ENCODE results near the gene DHRSX. TPM values are rescaled to one million over a fixed set of nuclear protein-coding genes. Genes with fewer than 3 reads are reported as not detected.
"Not testable (repeated sequence)": the region's sequence is repeated elsewhere in the genome, so short reads cannot be mapped to it uniquely, and the experiment has no call there.

Gene DHRSX
- total RNA-seq, 8 experiments from 2014 or later: 8.4 to 19.7 (median 13.6) TPM

DNA sequence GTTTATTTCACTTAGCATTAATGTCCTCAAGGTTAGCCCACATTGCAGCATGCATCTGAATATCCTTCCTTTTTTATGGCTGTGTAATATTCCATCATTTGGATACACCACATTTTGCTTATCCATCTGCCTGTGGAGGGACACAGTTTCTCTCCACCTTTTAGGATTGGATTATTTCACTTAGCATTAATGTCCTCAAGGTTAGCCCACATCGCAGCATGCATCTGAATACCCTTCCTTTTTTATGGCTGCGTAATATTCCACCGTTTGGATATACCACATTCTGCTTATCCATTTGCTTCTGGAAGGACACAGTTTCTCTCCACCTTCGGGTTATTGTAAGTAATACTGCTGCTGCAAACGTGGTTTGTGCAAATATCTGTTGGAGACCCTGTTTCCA lies 110.0 kb downstream of the DHRSX start:
- Histone ChIP-seq H3K27ac (no peak overlapping the region), H3K4me3 (no peak overlapping the region), H3K4me1 (replicated peaks in 1 of 2) (no peaks in the 10 kb centered on the region)
- WGBS, 10 experiments: 87 to 100% (median 99%) methylated on average over 1 to 5 of the region's 5 CpGs; no CpG with 5 or more reads in 2 of the 10 experiments
- no peak for ATAC-seq (replicated peaks in 6 of 8)
- in situ Hi-C loops (cut with MboI; ENCODE audit: low pct_unique_long_range_greater_than_20kb in 2 of 9, low sequenced_read_pairs in 9 of 9, unreplicated experiment in 9 of 9): no loop called here

DNA sequence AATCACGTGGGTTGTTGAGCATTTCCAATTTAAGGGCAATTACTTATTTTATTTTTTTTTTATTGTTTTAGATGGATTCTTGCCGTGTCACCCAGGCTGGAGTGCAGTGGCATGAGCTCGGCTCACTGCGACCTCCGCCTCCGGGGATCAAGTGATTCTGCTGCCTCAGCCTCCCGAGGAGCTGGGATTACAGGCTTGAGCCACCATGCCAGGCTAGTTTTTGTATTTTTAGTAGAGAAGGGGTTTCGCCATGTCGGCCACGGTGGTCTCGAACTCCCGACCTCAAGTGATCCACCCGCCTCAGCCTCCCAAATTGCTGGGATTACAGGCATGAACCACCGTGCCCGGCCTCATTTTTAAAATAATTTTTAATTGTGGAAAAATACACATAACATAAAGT lies 111.0 kb downstream of the DHRSX start:
- in situ Hi-C loops (cut with MboI; ENCODE audit: low pct_unique_long_range_greater_than_20kb in 2 of 9, low sequenced_read_pairs in 9 of 9, unreplicated experiment in 9 of 9); H3K4me1 ChIP-seq (replicated peaks in 1 of 2); H3K4me3 ChIP-seq; ATAC-seq (replicated peaks in 6 of 8); H3K27ac ChIP-seq: not testable (repeated sequence)
- WGBS, 10 experiments: 71 to 100% (median 97%) methylated on average over 1 to 9 of the region's 15 CpGs; no CpG with 5 or more reads in 1 of the 10 experiments

DNA sequence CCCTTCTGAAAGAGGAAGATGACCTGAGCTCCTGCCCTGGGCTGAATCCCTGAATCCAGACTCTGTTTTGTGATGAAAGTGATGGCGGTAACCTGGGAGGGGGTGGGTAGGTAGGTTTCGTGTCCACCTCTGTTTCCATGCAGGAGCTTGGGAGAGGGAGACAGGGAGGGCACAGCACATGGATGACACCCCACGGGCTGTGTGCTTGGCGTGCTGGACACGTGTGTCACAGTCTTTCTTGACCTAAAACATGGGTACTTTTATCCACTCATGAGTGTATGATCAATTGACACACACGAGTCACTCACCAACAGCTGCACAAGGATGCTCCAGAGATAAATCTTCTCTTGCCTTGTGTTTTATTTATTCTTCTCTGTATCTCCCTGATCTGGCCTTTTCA lies 111.5 kb downstream of the DHRSX start:
- WGBS, 10 experiments: 67 to 100% (median 94%) methylated on average over 1 to 4 of the region's 6 CpGs; no CpG with 5 or more reads in 3 of the 10 experiments
- H3K4me3 ChIP-seq: no peak overlapping the region
- ATAC-seq (replicated peaks in 6 of 8): no peak
- H3K27ac ChIP-seq: no peak overlapping the region
- H3K4me1 ChIP-seq (replicated peaks in 1 of 2): no peaks in the 10 kb centered on the region
- in situ Hi-C loops (cut with MboI; ENCODE audit: low pct_unique_long_range_greater_than_20kb in 2 of 9, low sequenced_read_pairs in 9 of 9, unreplicated experiment in 9 of 9): no loop called here

DNA sequence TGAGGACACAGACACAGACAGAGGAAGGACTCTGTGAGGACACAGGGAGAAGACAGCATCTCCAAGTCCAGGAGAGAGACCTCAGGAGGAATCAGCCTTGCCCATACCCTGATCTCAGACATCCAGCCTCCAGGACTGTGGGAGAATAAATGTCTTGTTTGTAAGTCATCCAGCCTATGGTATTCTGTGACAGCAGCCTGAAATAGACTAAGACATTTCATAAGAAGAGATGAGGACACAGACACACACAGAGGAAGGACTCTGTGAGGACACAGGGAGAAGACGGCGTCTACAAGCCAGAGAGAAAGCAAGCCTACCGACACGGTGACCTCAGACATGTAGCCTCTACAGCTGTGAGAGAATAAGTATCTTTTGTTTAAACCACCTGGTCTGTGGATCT lies 112.1 kb downstream of the DHRSX start:
- no peak overlapping the region for H3K4me3 ChIP-seq
- no peaks in the 10 kb centered on the region for H3K4me1 ChIP-seq (replicated peaks in 1 of 2)
- no peak for ATAC-seq (replicated peaks in 6 of 8)
- H3K27ac ChIP-seq: no peak overlapping the region
- in situ Hi-C loops (cut with MboI; ENCODE audit: low pct_unique_long_range_greater_than_20kb in 2 of 9, low sequenced_read_pairs in 9 of 9, unreplicated experiment in 9 of 9): no loop called here
- WGBS, 10 experiments: 60 to 79% (median 68%) methylated on average over 2 to 4 of the region's 4 CpGs; no CpG with 5 or more reads in 6 of the 10 experiments

DNA sequence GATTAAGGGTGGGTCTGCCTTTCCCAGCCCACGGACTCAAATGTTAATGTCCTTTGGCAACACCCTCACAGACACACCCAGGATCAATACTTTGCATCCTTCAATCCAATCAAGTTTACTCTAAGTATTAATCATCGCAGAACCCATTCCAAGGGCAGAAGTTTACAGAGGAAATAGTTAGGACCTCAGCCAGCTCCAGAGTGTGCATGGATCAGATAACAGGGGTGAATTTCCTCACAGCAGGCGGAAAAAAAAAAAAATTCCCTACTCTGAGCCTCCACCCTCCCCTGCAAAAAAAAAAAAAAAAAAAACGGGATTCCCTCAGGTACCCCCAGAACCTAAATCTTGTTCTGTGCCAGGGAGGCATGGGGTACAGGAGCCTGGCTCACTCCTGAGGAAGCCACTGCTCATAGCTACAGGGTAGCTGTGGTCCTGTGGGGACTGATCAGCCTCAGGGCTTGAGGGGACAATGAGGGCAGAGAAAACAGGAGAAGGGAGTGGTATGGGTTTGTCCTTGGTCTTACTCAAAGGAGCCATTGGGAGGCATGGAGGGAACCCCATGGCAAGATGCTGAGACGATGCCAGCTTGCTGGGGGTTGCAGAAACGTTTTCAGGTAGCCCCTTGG lies 113.0 kb downstream of the DHRSX start:
- in situ Hi-C loops (cut with MboI; ENCODE audit: low pct_unique_long_range_greater_than_20kb in 2 of 9, low sequenced_read_pairs in 9 of 9, unreplicated experiment in 9 of 9): no loop called here
- Histone ChIP-seq H3K4me3 (no peak overlapping the region), H3K4me1 (replicated peaks in 1 of 2) (no peaks in the 10 kb centered on the region), H3K27ac (no peak overlapping the region)
- ATAC-seq (replicated peaks in 6 of 8): peak in 3 of 8 experiments; percentile 37 to 61 (median 45)
- WGBS, 10 experiments: 43 to 100% (median 66%) methylated on average over 1 to 3 of the region's 6 CpGs; no CpG with 5 or more reads in 4 of the 10 experiments

DNA sequence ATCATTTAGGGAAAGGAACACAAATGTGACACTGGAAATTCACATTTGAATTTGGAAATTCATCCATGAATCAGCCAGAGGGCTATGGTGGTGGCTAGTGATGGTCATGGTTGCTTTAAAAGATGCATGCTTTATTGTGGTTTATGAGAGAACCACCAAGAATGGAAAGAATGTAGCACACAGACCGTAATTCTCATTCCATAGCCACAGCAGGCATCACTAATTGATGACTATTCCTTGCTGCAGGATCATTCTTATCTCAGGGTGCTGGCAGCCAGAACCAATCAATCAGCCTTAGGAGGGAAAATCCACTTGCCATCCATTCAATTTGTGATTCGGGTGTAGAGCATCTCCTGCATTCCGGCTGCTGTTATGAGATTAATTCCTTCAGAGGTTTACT lies 115.6 kb downstream of the DHRSX start:
- Histone ChIP-seq H3K4me1 (replicated peaks in 1 of 2) (no peaks in the 10 kb centered on the region), H3K4me3 (no peak overlapping the region), H3K27ac (no peak overlapping the region)
- in situ Hi-C loops (cut with MboI; ENCODE audit: low pct_unique_long_range_greater_than_20kb in 2 of 9, low sequenced_read_pairs in 9 of 9, unreplicated experiment in 9 of 9): no loop called here
- 33 to 90% (median 74%) methylated on average over 1 to 3 of the region's 3 CpGs; no CpG with 5 or more reads in 2 of the 10 experiments for WGBS, 10 experiments
- peak in 3 of 8 experiments; percentile 5 to 41 (median 38) for ATAC-seq (replicated peaks in 6 of 8)

DNA sequence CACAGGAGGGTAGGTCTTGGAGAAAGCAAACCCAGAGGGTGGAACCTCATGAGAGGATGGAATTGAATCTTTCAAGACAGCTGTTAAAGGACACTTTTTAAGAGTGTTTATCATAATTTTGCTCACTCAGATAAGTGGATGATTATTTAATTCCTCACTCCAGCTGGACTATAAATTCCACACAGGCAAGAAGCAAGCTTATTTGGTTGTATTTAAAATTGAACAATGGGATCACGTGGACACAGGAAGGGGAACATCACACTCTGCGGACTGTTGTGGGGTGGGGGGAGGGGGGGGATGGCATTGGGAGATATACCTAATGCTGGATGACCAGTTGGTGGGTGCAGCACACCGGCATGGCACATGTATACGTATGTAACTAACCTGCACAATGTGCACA lies 116.3 kb downstream of the DHRSX start:
- WGBS, 10 experiments: 100% methylated on average over 1 of the region's 4 CpGs; no CpG with 5 or more reads in 9 of the 10 experiments
- Histone ChIP-seq H3K4me3 (no peak overlapping the region), H3K27ac (no peak overlapping the region), H3K4me1 (replicated peaks in 1 of 2) (no peaks in the 10 kb centered on the region)
- in situ Hi-C loops (cut with MboI; ENCODE audit: low pct_unique_long_range_greater_than_20kb in 2 of 9, low sequenced_read_pairs in 9 of 9, unreplicated experiment in 9 of 9): no loop called here
- no peak for ATAC-seq (replicated peaks in 6 of 8)

DNA sequence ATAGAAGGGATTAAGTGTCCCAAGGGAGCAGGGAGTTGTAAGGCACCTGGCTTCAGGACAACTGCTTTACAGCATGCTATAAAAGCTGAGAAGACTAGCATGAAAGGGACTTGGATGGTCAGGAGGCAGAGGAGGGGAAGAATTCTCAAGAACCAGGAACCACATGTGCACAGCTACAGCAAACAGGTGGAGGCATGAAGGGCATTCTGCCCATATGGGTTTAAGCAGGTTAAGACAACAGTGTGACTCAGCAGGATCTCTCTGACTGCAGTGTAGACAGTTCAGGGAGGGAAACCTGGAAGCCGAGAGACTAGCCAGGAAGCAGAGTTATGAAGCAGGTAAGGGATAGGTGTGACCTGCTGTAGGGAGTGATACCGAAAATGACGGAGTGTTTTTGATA lies 117.0 kb downstream of the DHRSX start:
- Histone ChIP-seq H3K4me3 (no peak overlapping the region), H3K27ac (no peak overlapping the region), H3K4me1 (replicated peaks in 1 of 2) (no peaks in the 10 kb centered on the region)
- 80 to 100% (median 94%) methylated on average over 1 to 3 of the region's 3 CpGs; no CpG with 5 or more reads in 5 of the 10 experiments for WGBS, 10 experiments
- no peak for ATAC-seq (replicated peaks in 6 of 8)
- in situ Hi-C loops (cut with MboI; ENCODE audit: low pct_unique_long_range_greater_than_20kb in 2 of 9, low sequenced_read_pairs in 9 of 9, unreplicated experiment in 9 of 9): no loop called here

DNA sequence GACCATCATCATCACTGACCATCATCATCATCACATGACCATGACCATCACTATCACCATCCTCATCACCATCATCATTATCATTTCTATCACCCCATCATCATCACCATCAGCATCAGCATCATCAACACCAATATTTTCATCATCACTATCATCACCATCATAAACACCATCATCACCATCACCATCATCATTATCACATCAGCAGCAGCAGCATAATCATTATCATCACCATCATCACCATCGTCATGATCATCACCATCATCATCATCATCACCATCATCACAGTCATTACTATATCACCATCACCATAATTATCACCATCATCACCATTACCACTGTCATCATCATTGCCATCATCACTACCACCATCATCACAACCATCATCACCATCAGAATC lies 117.6 kb downstream of the DHRSX start:
- 80 to 100% (median 92%) methylated on average over 1 of the region's 1 CpG; no CpG with 5 or more reads in 1 of the 10 experiments for WGBS, 10 experiments
- no peak overlapping the region for H3K27ac ChIP-seq

DNA sequence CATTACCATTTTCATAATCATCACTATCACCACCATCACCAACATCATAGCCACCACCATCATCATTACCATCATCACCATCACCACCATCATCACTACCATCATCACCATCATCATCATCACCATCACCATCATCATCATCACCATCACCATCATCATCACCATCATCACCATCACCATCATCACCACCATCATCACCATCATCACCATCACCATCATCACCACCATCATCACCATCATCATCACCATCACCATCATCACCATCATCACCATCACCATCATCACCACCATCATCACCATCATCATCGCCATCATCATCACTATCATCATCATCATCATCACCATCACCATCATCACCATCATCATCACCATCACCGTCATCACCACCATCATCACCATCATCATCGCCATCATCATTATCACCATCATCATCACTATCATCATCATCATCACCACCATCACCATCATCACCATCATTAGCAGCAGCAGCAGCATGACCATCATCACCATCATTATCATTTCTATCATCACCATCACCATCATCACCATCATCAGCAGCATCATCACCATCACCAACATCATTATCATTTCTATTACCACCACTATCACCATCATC lies 118.2 kb downstream of the DHRSX start:
- H3K4me1 ChIP-seq (replicated peaks in 1 of 2); in situ Hi-C loops (cut with MboI; ENCODE audit: low pct_unique_long_range_greater_than_20kb in 2 of 9, low sequenced_read_pairs in 9 of 9, unreplicated experiment in 9 of 9); ATAC-seq (replicated peaks in 6 of 8); H3K4me3 ChIP-seq; H3K27ac ChIP-seq: not testable (repeated sequence)
- 43 to 100% (median 82%) methylated on average over 1 to 3 of the region's 3 CpGs; no CpG with 5 or more reads in 2 of the 10 experiments for WGBS, 10 experiments

More for the DNA sequence above, 117.6 kb downstream of the DHRSX start:
- no peak overlapping the region for H3K4me3 ChIP-seq
- H3K4me1 ChIP-seq (replicated peaks in 1 of 2): no peaks in the 10 kb centered on the region
- in situ Hi-C loops (cut with MboI; ENCODE audit: low pct_unique_long_range_greater_than_20kb in 2 of 9, low sequenced_read_pairs in 9 of 9, unreplicated experiment in 9 of 9): no loop called here
- no peak for ATAC-seq (replicated peaks in 6 of 8)

DNA sequence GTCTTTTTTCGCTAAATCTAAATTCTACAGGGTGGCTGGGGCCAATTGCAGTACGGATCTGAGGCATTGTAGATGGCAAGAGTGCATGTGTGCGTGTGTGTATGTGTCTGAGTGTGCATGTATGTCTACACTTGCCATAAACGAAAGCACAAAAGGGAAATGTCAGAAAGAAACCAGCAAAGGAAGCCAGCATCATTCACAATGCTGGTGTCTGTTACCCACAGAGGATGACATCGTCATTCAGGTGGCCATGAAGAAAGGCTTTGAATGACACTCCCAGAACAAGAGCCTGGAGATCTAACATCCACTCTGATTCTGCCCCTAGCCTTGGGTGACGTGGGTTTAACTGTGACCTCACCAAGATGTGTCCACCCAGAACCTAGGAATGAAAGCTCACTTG lies 124.6 kb downstream of the DHRSX start:
- Histone ChIP-seq H3K4me1 (replicated peaks in 1 of 2) (no peaks in the 10 kb centered on the region), H3K4me3 (no peak overlapping the region), H3K27ac (no peak overlapping the region)
- in situ Hi-C loops (cut with MboI; ENCODE audit: low pct_unique_long_range_greater_than_20kb in 2 of 9, low sequenced_read_pairs in 9 of 9, unreplicated experiment in 9 of 9): no loop called here
- ATAC-seq (replicated peaks in 6 of 8): no peak
- WGBS, 10 experiments: 92 to 100% (median 100%) methylated on average over 1 to 6 of the region's 6 CpGs; no CpG with 5 or more reads in 4 of the 10 experiments

DNA sequence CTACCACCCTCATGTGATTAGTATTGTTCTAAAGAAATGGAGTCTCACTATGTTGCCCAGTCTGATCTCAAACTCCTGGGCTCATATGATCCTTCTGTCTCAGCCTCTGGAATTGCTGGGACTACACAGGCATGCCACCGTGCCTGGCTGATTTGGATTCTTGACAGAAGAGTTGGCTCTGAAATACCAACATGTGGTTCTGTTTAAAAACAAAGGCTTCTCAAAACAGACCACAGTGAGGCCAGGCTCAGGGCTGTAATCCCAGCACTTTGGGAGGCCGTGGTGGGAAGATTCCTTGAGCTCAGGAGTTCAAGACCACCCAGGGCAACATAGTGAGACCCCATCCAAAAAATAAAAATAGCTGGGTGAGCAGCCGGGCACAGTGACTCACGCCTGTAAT lies 126.7 kb downstream of the DHRSX start:
- H3K4me3 ChIP-seq: no peak overlapping the region
- H3K27ac ChIP-seq: no peak overlapping the region
- H3K4me1 ChIP-seq (replicated peaks in 1 of 2): peaks cover 0 to 3% of the 10 kb centered on the region in 2 donors
- 27 to 100% (median 91%) methylated on average over 1 to 3 of the region's 4 CpGs; no CpG with 5 or more reads in 4 of the 10 experiments for WGBS, 10 experiments
- no peak for ATAC-seq (replicated peaks in 6 of 8)
- in situ Hi-C loops (cut with MboI; ENCODE audit: low pct_unique_long_range_greater_than_20kb in 2 of 9, low sequenced_read_pairs in 9 of 9, unreplicated experiment in 9 of 9): no loop called here

DNA sequence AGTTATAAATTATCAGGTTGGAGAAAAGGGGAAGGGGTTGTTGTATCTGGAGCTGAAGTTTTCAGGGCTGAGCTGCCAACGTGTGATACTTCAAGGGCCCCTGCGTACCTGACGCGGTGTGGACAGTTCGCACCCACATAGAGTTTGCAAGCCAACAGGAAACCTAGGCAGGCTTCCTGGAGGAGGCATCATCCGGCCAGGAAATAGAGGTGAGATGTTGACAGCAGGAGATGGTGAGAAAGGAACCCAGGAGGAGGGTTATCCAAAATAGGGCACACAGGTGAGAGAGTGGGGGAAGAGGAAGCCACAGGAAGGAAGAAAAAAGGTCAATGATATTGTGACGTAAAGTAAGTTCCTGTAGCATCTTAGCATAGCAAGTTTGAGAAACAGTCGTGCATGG lies 127.2 kb downstream of the DHRSX start:
- no peak for ATAC-seq (replicated peaks in 6 of 8)
- no peak overlapping the region for H3K4me3 ChIP-seq
- peaks cover 0 to 3% of the 10 kb centered on the region in 2 donors for H3K4me1 ChIP-seq (replicated peaks in 1 of 2)
- in situ Hi-C loops (cut with MboI; ENCODE audit: low pct_unique_long_range_greater_than_20kb in 2 of 9, low sequenced_read_pairs in 9 of 9, unreplicated experiment in 9 of 9): no loop called here
- no peak overlapping the region for H3K27ac ChIP-seq
- WGBS, 10 experiments: 79 to 98% (median 93%) methylated on average over 2 to 8 of the region's 8 CpGs; no CpG with 5 or more reads in 2 of the 10 experiments

All from motor neuron (in vitro differentiated cells).